MCF 10A (cell line): ENCODE data around the gene ATF6B. TPM values are rescaled to one million over a fixed set of nuclear protein-coding genes. Genes with fewer than 3 reads are reported as not detected.

Experiments used
- BruUV-seq: library from RNA; stranded (reverse); fragments of 400-500 nt; replicated peaks from 2 replicates; lab custom pipeline; 2021; lab: Mats Ljungman, UMichigan
- CTCF ChIA-PET: fragments of 300-600 bp; sonication (Branson Sonifier 250); formaldehyde crosslinking; extraction: SDS; loops from one replicate; lab custom pipeline; 2021; ENCODE audit warnings: antibody characterized with exemption, inconsistent platforms; lab: Yijun Ruan, JAX
- POLR2A ChIA-PET: fragments of 300-600, 350-650 bp; sonication (Branson Sonifier 250); formaldehyde crosslinking; extraction: SDS; loops from one replicate; lab custom pipeline; 2020; ENCODE audit warnings: antibody characterized with exemption, inconsistent platforms; lab: Yijun Ruan, JAX
- DNase-seq: peaks from one replicate; pipeline ENCODE4 v3.0.0-alpha.2; 2018; ENCODE audit not compliant: unreplicated experiment
- H3K27ac Mint-ChIP-seq: one replicate; pipeline ENCODE4 v1.8.0; 2022; ENCODE audit warnings: mild to moderate bottlenecking, low read depth, mixed read lengths; ENCODE audit not compliant: unreplicated experiment
- H3K27me3 Mint-ChIP-seq: one replicate; pipeline ENCODE4 v1.8.0; 2022; ENCODE audit warnings: mixed read lengths; ENCODE audit not compliant: insufficient read depth, unreplicated experiment
- H3K36me3 Mint-ChIP-seq: one replicate; pipeline ENCODE4 v1.8.0; 2022; ENCODE audit warnings: mild to moderate bottlenecking, moderate library complexity, mixed read lengths; ENCODE audit not compliant: insufficient read depth, unreplicated experiment
- H3K4me1 Mint-ChIP-seq: one replicate; pipeline ENCODE4 v1.8.0; 2022; ENCODE audit warnings: mixed read lengths; ENCODE audit not compliant: insufficient read depth, unreplicated experiment
- H3K4me3 Mint-ChIP-seq: one replicate; pipeline ENCODE4 v1.8.0; 2022; ENCODE audit warnings: mild to moderate bottlenecking, moderate library complexity, mixed read lengths; ENCODE audit not compliant: unreplicated experiment
- H3K9me3 Mint-ChIP-seq: one replicate; pipeline ENCODE4 v1.8.0; 2022; ENCODE audit warnings: mixed read lengths; ENCODE audit not compliant: unreplicated experiment
- CTCF ChIP-seq: fragments of 200-600 bp; IDR thresholded peaks from one replicate; pipeline ENCODE4 v1.8.0; 2022; ENCODE audit warnings: antibody characterized with exemption, mild to moderate bottlenecking; ENCODE audit not compliant: unreplicated experiment
- intact Hi-C: fragments of 100-400 bp; cut with micrococcal nuclease; formaldehyde crosslinking; loops from 2 replicates; pipeline ENCODE4 v1.14.1; 2022
- total RNA-seq: library from RNA; stranded (reverse); gene quantifications from 2 replicates; pipeline ENCODE4 v1.2.3, GENCODE V29; 2022

The ATF6B gene
- total RNA-seq, 1 experiment from 2014 or later = 65.6 TPM

DNA sequence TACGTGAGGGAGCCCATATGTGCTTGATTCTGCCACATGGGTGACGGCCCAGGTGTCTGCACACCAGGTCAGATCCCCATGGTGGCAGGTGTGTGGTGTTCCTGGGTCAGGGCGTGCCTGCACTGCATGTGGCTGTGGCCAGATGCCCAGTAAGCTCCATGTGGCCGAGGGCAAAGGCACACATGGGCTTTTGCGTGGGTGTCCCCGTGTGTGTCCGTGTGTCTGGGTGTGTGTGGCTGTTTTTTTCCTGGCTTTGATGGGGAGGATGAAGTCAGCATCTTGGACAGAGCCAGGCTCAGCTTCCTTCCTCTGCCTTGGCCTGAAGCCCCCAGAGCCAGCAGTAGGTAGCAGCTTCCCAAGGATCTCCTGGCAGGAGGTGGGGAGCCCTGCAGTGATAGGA lies 17.4 kb downstream of the ATF6B start:
- TF ChIP-seq CTCF = no peak
- peaks cover 51% of the 10 kb centered on the region for H3K4me1 Mint-ChIP-seq
- ChIA-PET CTCF (interaction anchor here (0.8 to 4.7 kb wide), 3 partner anchors 7 to 47 kb away, joined by 3 to 31 read pairs (median 4); no protein-coding TSS in a partner anchor), POLR2A (interaction anchor here (0.6 to 1.5 kb wide), 7 partner anchors 9 to 828 kb away, joined by 3 to 7 read pairs (median 3); partner anchors contain the start of genes AGPAT1 and ATF6B)
- no TSS peak for BruUV-seq
- no peak overlapping the region for H3K4me3 Mint-ChIP-seq
- no peak for DNase-seq
- intact Hi-C loops = no loop called here
- H3K36me3 Mint-ChIP-seq = peaks cover 31% of the 10 kb centered on the region
- H3K9me3 Mint-ChIP-seq = no peaks in the 10 kb centered on the region
- no peak overlapping the region for H3K27ac Mint-ChIP-seq
- peaks cover 18% of the 10 kb centered on the region for H3K27me3 Mint-ChIP-seq

- no TSS peak for BruUV-seq
- H3K9me3 Mint-ChIP-seq = peaks cover 5% of the 10 kb centered on the region
- H3K27me3 Mint-ChIP-seq = peaks cover 26% of the 10 kb centered on the region
- intact Hi-C loops = no loop called here
- H3K4me3 Mint-ChIP-seq = no peak overlapping the region
- POLR2A ChIA-PET = interaction anchor here (0.6 to 1.1 kb wide), 4 partner anchors 9 to 167 kb away, joined by 3 to 5 read pairs (median 4); partner anchors contain the start of gene AGPAT1
- CTCF ChIA-PET = interaction anchor here (4.7 kb wide), 1 partner anchor 8 kb away, joined by 31 read pairs; no protein-coding TSS in a partner anchor
- TF ChIP-seq CTCF = no peak
- peak overlapping the region; percentile 39 for H3K27ac Mint-ChIP-seq
- H3K36me3 Mint-ChIP-seq = peaks cover 31% of the 10 kb centered on the region
- H3K4me1 Mint-ChIP-seq = peaks cover 44% of the 10 kb centered on the region
- DNase-seq = no peak
Observed at GRCh38 chr6:32109765-32110160, 18.3 kb downstream of the ATF6B start.

DNA sequence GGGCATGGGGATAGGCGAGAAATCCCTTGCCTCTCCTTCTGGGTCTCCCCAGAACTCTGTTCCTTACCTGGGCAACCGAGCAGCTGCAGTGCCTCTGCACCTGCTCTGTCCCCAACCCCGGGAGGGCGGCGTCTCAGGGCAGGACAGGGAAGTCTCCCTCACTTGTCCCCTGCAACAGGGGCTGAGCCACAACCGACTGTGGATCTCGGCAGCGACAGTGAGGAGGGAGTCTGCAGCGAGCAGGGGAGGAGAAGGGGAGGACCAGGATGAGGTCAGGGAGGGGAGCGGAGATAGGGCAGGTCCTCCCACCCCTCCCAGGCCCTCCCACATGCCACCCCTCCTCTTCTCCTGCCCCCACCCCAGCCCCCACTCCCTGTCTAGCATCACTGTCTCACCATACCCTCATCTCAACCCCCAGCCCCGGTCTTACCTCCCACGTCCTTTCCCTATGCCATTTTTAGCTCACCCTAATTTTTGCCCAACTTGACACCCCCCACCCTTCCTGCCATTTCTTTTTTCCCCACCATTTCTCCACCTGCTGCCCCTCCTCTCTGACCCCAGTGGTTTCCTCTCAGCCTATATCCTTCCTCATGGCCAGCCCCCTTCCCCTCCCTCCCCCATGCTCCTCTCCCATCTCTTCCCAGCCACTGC lies 18.8 kb downstream of the ATF6B start, which contains the start of gene TNXB:
Gene TNXB, minus strand, starts transcription at position 225 of the 651 bp plus-strand sequence. CDS start 11,140 bp downstream, outside the sequence.
- H3K27ac Mint-ChIP-seq = peak within 1 kb of the TSS; percentile 39
- H3K9me3 Mint-ChIP-seq = peaks cover 9% of the 10 kb centered on the region
- no peak for TF ChIP-seq CTCF
- ChIA-PET CTCF (interaction anchor here (4.7 kb wide), 1 partner anchor 9 kb away, joined by 31 read pairs; no protein-coding TSS in a partner anchor), POLR2A (interaction anchor here (0.6 to 1.4 kb wide), 3 partner anchors 15 to 598 kb away, joined by 3 to 5 read pairs (median 3); partner anchors contain the start of gene ATF6B)
- peaks cover 41% of the 10 kb centered on the region for H3K4me1 Mint-ChIP-seq
- H3K27me3 Mint-ChIP-seq = peaks cover 32% of the 10 kb centered on the region
- H3K4me3 Mint-ChIP-seq = peak within 1 kb of the TSS; percentile 52
- intact Hi-C loops = no loop called here
- BruUV-seq = no TSS peak
- peaks cover 31% of the 10 kb centered on the region for H3K36me3 Mint-ChIP-seq
- DNase-seq = no peak

- TF ChIP-seq CTCF = no peak
- peaks cover 27% of the 10 kb centered on the region for H3K36me3 Mint-ChIP-seq
- no peak overlapping the region for H3K4me3 Mint-ChIP-seq
- H3K27ac Mint-ChIP-seq = no peak overlapping the region
- intact Hi-C loops = no loop called here
- CTCF ChIA-PET = interaction anchor here (4.7 kb wide), 1 partner anchor 9 kb away, joined by 31 read pairs; no protein-coding TSS in a partner anchor
- H3K9me3 Mint-ChIP-seq = peaks cover 9% of the 10 kb centered on the region
- H3K27me3 Mint-ChIP-seq = peaks cover 37% of the 10 kb centered on the region
- POLR2A ChIA-PET = interaction anchor here (0.6 to 1.4 kb wide), 5 partner anchors 8 to 597 kb away, joined by 3 to 5 read pairs (median 3); partner anchors contain the start of genes ATF6B and DXO
- BruUV-seq = no TSS peak
- no peak for DNase-seq
- peaks cover 41% of the 10 kb centered on the region for H3K4me1 Mint-ChIP-seq
Observed at GRCh38 chr6:32108727-32109113, 19.3 kb downstream of the ATF6B start.
